Measurements from ENCODE around the gene CCDC102B.

DNA sequence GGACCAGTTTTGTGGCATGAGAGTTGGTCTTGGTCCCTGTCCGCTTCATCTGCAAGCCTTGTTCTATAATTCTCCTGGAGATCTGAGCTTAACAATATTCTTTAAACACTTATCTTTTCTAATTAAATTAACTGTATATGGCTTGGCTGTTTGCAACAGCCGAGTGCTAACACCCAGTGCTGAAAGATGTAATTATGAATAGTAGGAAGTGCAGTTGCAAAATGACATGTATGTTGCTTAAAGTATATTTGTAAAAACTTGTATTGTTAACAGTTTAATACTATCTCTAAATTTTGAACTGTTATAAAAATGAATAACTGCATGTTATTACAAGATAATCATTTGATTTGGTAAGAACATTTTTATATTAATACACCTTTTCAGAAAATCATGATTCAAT is 45.1 kb downstream of the CCDC102B start:
- TF ChIP-seq, protein P1, sequence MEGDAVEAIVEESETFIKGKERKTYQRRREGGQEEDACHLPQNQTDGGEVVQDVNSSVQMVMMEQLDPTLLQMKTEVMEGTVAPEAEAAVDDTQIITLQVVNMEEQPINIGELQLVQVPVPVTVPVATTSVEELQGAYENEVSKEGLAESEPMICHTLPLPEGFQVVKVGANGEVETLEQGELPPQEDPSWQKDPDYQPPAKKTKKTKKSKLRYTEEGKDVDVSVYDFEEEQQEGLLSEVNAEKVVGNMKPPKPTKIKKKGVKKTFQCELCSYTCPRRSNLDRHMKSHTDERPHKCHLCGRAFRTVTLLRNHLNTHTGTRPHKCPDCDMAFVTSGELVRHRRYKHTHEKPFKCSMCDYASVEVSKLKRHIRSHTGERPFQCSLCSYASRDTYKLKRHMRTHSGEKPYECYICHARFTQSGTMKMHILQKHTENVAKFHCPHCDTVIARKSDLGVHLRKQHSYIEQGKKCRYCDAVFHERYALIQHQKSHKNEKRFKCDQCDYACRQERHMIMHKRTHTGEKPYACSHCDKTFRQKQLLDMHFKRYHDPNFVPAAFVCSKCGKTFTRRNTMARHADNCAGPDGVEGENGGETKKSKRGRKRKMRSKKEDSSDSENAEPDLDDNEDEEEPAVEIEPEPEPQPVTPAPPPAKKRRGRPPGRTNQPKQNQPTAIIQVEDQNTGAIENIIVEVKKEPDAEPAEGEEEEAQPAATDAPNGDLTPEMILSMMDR (IDR thresholded peaks at IDR 0.05): no peak
- TF ChIP-seq EP300 (IDR thresholded peaks at IDR 0.05) (no peak), POLR2A (IDR thresholded peaks at IDR 0.05) (no peak)

Measured in ovary (tissue), 3 donors.